Stimulated activated CD8-positive, alpha-beta memory T cell treated with anti-CD3 and anti-CD28 coated beads, Interleukin-12 subunit alpha, Interleukin-12 subunit beta, amount 100 ng/mL, for 24 hours (primary cell): ENCODE measurements around the gene GNB1.

ENCODE experiments used
- DNase-seq: peaks from one replicate; pipeline ENCODE4 v3.0.0-alpha.2; 2020; ENCODE audit errors: extremely low read depth

Gene GNB1

GRCh38 chr1:1826356-1827088 is 64.4 kb downstream of the GNB1 start:
- no peak for DNase-seq

- DNase-seq = no peak
Observed at GRCh38 chr1:1825217-1825616, 65.7 kb downstream of the GNB1 start.

DNA sequence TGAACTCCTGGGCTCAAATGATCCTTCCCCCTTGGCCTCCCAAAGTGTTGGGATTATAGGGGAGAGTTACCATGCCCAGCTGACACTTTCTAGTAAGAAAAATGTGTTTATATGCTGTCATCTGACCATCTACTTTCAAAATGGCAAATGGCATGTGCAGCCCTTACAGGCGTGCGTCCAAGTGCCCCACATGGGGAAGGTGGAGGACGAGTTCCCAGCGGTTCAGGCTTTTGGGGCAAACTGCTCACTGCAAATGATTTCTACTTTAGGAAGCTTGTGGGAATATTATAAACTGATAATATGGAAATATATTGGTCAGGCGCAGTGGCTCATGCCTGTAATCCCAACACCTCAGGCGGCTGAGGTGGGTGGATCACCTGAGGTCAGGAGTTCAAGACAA is 71.1 kb downstream of the GNB1 start:
- no peak for DNase-seq

- DNase-seq = no peak
Observed at GRCh38 chr1:1817221-1817620, 73.7 kb downstream of the GNB1 start.

DNA sequence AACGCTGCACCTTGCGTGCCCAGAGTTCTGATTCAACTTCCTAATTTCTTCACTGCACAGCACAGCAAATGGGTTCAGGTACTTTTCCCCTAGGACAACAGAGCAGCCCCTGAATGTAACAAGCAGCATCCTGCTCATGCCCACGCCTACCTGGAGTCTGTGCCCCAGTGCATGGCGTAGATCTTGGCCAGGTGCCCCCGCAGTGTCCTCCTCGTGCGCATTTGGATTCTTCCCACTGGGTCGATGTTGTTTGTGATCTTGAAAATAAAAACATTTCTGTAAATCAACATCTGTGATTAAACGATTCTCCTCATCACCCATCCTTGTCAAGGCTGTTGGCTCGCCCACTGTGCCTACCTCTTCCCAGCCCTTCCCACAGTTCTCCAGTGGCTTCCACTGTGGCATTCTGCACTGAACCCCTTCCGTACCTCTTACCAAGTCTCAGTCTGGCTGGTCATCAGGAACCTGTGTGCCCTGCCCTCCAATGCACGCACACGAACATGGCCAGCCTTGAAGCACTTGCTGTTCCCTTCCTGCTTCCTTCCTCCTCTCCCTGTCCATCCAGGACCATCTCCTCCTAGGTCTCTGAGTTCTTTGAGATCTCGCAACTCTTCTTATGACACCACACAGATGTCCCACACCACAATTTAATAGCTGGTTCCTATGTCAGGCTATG is 75.1 kb downstream of the GNB1 start:
- no peak for DNase-seq

DNA sequence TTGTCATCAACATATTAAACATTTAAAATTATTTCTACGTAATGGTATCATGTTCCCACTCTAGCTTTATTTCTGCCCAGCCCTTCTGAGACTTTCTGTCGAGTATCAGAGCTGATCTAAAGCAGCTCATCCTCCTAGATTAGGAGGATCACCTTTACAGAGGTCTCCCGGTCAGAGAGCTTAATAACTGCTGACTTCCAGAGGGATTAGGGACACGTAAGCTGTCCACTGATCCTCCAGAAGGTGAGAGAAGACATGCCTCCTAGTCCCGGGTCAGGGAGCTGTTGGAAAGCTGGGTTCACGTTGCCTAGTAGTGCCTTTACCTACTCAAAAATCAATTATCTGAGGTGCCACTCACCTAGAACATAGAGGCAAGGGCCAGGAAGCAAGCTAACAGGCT is 81.4 kb downstream of the GNB1 start:
- no peak for DNase-seq

GRCh38 chr1:1808206-1808605 is 82.7 kb downstream of the GNB1 start:
- no peak for DNase-seq

- DNase-seq = no peak
Observed at GRCh38 chr1:1806890-1807289, 84.0 kb downstream of the GNB1 start.

GRCh38 chr1:1804301-1804700 is 86.6 kb downstream of the GNB1 start:
- no peak for DNase-seq

GRCh38 chr1:1802871-1803270 is 88.0 kb downstream of the GNB1 start:
- no peak for DNase-seq

DNA sequence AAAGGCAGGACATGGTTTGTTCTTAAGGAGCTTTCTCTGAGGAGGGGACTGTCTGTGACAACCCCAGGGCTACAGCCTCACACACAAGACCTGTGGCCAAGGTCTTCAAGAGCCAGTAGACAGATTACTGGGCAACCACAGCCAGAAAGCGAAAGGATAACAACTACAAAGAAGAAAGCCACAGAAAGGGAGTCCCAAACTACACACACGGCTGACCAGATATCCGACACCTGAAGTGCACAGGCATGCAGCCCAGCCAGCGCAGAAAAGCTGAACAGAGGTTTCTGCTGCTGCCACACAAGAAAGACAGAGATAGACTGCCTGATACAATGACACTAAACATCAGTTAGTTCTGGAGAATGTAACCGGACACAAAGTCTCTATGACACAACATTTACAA is 91.2 kb downstream of the GNB1 start:
- DNase-seq = no peak

DNA sequence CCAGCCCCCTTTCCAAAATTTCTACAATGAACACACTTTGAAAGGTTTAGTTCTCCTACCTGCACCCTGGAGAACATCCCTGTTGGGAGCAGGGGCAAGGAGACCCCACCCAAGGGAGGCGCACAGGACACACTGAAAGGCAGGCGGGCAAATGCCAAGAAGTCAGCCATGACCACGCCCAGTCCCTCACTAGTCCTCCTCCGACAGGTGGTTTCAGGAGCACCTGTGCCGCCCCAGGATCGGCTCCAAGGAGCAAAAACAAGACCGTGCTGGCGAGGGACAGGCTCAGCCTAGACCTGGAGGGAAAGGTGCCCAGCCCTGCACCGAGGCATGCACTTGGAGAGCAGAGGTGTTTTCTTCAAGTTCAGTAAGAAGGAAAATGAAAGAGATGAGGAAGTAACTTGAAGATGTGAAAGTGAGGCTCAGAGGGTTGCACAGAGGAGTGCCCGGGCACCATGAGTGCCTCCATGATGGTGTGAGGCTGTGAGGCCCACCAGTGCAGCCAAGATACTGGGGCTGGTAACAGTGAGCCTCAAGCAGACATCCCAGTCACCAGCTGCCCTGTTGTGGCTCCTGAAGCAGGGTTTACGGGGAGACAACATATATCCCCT is 93.1 kb downstream of the GNB1 start:
- no peak for DNase-seq

GRCh38 chr1:1796466-1796865 is 94.4 kb downstream of the GNB1 start:
- no peak for DNase-seq

DNA sequence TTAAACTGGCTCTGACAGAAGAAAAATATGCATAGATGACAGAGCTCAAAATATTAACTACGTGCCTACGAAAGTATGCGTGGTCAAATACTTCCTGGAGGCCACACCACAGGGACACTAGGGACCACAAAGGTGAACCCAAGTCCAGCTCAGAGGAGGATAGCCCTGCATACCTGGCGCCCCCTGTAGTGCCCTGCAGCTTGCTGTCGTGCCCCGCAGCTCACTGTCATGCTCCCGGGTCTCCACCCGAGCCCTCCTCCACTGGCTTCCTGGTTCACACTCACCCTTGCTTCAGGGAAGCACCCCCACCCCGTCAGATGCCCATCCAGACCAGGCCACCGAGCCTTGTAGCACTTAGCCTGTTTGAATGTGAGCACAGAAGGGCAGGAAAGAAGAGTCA is 95.9 kb downstream of the GNB1 start:
- DNase-seq = no peak

- no peak for DNase-seq
Observed at GRCh38 chr1:1793481-1794244, 97.2 kb downstream of the GNB1 start.

GRCh38 chr1:1788646-1789431 is 102.0 kb downstream of the GNB1 start:
- DNase-seq = no peak

GRCh38 chr1:1788136-1788535 is 102.8 kb downstream of the GNB1 start:
- DNase-seq = no peak

DNA sequence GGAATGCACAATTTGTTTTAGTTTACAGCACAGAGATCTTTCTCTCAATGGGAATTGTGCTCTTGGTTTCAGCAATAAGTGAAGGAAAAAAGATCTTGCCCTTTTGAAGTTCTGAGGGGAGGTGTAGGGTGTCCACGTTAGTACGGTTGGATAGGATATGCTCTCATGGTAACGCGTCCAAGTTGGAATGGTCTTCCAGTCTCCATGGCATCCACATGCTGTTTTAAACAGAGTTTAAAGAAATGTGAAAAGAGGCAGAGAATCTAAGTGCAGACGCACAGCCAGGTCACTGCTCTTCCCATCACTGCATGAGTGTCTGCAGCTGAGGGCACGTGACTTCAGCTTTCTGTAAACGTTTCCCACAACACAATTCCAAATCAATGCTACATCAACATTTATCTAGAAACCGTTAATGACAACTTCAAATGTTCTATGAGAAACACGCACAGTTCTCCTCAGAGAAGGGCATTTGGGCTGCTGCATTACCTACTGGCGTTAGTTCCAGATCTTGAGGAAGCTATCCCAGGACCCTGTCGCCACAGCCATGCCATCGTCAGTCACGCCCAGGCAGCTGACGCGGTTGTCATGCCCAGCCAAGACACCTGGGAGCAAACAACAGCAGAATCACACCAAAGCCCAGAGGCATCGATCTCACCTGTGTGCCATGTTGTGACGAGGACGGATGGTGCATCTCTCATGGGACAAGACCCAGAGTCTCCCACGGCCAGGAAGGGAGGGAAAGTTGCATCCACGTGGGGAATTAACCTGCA is 103.9 kb downstream of the GNB1 start:
- no peak for DNase-seq

GRCh38 chr1:1785666-1786065 is 105.2 kb downstream of the GNB1 start:
- DNase-seq = no peak

DNA sequence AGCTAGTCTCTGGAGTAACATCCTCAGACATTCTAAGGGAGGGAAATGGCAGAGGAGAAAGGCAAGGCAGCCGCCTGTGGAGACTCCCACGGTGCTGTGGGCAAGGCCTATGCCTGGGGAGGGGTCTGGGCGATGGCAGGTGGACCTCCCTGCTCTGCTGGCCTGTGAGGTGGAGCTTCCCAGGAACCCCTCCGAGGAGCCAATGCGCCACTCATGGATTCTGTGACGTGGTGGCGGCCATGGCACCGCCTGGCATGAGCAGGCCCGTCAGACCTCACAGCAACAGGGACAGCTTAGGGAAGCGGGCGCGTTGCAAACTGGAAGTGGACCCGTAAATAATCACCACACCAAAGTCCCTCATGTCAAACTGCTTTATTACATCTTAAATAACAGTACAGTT is 106.0 kb downstream of the GNB1 start:
- no peak for DNase-seq

DNA sequence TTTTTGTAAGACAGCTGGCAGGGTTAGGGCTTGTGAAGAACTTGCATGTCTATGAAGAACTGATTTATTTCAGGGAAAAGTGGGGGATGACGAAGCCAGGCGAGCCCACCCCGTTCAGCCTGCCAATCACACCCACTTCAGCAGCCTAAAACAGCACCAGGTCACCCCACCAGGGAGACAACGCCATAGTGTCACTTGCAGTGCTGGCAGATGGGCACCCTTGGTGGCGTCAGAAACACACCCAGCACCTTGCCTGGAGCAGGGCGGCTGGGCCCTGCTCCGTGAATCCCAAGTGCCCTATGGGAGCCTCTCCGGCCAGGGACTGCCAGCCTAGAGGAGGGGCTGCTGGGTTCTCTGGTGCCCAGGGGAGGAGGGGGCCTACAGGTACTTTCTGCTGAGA is 107.6 kb downstream of the GNB1 start:
- no peak for DNase-seq
